DOHH2 (cell line): ENCODE measurements around the gene TET1.

Experiments
- EZH2phosphoT487 ChIP-seq: fragments of 200-600 bp; sonication (generic); IDR thresholded peaks from 2 replicates; pipeline ENCODE4 v1.6.1; 2017; ENCODE audit warnings: borderline replicate concordance, mild to moderate bottlenecking, antibody characterized with exemption, low read length, moderate library complexity, mixed read lengths
- TF ChIP-seq, protein P1 (sequence below): fragments of 200-600 bp; sonication (generic); IDR thresholded peaks from one replicate; pipeline ENCODE4 v1.5.1; 2014; ENCODE audit warnings: antibody characterized with exemption, mild to moderate bottlenecking, low read depth, low read length; ENCODE audit not compliant: poor library complexity, severe bottlenecking

DNA sequence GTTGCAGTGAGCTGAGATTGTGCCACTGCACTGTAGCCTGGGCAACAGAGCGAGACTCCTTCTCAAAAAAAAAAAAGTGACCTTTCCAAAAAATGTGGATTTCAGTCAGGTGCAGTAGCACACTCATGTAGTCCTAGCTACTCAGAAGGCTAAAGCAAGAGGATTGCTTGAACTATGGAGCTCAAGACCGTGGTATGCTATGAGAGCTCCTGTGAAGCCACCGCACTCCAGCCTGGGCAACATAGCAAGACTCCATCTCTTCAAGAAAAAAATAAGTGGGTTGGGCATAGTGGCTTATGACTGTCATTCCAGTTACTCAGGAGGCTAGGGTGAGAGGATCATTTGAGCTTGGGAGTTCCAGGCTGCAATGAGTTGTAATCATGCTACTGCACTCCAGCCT, 51.1 kb downstream of the TET1 start:
- TF ChIP-seq, protein P1, sequence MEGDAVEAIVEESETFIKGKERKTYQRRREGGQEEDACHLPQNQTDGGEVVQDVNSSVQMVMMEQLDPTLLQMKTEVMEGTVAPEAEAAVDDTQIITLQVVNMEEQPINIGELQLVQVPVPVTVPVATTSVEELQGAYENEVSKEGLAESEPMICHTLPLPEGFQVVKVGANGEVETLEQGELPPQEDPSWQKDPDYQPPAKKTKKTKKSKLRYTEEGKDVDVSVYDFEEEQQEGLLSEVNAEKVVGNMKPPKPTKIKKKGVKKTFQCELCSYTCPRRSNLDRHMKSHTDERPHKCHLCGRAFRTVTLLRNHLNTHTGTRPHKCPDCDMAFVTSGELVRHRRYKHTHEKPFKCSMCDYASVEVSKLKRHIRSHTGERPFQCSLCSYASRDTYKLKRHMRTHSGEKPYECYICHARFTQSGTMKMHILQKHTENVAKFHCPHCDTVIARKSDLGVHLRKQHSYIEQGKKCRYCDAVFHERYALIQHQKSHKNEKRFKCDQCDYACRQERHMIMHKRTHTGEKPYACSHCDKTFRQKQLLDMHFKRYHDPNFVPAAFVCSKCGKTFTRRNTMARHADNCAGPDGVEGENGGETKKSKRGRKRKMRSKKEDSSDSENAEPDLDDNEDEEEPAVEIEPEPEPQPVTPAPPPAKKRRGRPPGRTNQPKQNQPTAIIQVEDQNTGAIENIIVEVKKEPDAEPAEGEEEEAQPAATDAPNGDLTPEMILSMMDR: no peak
- TF ChIP-seq EZH2phosphoT487: no peak
